ENCODE measurements around the gene UTRN. TPM values are rescaled to one million over a fixed set of nuclear protein-coding genes. Genes with fewer than 3 reads are reported as not detected.

The UTRN gene
- polyA plus RNA-seq, 1 donor: 50.8 TPM

DNA sequence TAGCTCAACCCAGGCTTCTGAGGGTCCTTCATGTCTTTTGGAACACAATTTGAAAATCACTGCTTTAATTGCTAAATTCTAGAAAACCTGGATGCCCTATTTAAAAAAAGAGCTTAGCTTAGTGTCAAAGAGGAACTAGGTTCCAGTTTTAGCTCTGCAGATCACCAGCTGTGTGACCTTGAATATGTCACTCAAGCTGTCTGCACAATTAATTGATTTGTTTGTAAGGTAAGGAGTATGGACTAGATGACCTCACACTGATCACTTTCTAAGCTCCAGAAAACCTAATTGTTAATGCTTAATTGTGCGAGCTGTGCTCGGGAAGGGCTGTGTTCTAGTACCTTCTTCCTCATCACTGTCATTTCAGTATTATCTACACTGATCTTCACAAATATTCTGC, 26.2 kb downstream of the UTRN start:
- Histone ChIP-seq H3K27ac (ENCODE audit: low read length) (no peak overlapping the region), H3K9me3 (ENCODE audit: control insufficient read depth, low read depth, low read length) (no peaks in the 10 kb centered on the region), H3K36me3 (ENCODE audit: control insufficient read depth, insufficient read depth, low read length) (peaks cover 10% of the 10 kb centered on the region), H3K27me3 (ENCODE audit: control insufficient read depth, insufficient read depth, low read length) (no peaks in the 10 kb centered on the region), H3K4me1 (ENCODE audit: control insufficient read depth, insufficient read depth, low read length) (peaks cover 6% of the 10 kb centered on the region), H3K4me3 (ENCODE audit: low read length) (no peak overlapping the region)
- WGBS (ENCODE audit: insufficient coverage, low lambda C conversion rate): 60% methylated on average over 1 of the region's 2 CpGs
- no peak for DNase-seq

DNA sequence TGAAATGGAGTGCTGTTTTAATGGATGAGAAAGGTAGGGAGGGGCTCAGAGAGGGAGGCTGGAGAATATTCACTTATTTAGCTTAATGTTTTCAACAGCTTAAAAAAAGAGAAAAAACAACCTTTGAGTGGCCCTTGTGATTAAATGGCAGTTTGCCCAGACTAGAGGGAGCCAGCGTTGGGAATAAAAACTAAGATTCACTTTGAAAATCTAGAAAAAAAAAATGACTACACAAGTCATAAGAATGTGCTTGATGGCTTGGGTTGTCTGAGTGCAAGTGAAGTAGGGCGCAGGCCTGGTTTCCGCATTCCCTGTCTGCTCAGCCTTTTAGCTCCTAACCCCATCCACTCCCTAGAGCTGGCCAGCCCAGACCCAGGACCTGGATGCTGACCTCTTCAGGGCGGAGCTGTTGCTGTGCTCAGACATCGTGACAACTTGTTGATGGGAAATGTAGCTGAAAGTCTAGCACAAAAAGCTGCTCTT, 28.9 kb downstream of the UTRN start:
- H3K27ac ChIP-seq (ENCODE audit: low read length): no peak overlapping the region
- H3K4me1 ChIP-seq (ENCODE audit: control insufficient read depth, insufficient read depth, low read length): peaks cover 9% of the 10 kb centered on the region
- no peaks in the 10 kb centered on the region for H3K27me3 ChIP-seq (ENCODE audit: control insufficient read depth, insufficient read depth, low read length)
- WGBS (ENCODE audit: insufficient coverage, low lambda C conversion rate): 67% methylated on average over 1 of the region's 5 CpGs
- DNase-seq: no peak
- H3K4me3 ChIP-seq (ENCODE audit: low read length): no peak overlapping the region
- peaks cover 7% of the 10 kb centered on the region for H3K36me3 ChIP-seq (ENCODE audit: control insufficient read depth, insufficient read depth, low read length)
- no peaks in the 10 kb centered on the region for H3K9me3 ChIP-seq (ENCODE audit: control insufficient read depth, low read depth, low read length)

DNA sequence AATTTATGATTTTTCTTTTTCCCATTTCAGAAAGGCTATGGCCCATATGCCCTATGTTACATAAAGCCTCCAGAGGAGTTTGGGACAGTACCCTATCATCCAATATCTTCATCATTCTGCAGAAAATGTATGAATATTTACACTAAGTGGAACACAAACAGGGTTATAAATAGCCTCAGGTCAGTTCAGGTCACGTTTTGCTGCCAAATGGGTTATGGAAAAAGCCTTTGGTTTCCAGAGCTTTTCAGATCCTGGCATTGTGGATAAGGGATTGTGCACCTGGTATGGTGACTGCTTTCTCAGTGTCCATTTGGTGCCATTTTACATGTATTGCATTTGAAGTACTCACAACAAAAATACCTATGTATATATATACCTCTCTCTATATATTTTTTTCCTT, 29.4 kb downstream of the UTRN start:
- WGBS (ENCODE audit: insufficient coverage, low lambda C conversion rate): no CpG with 5 or more reads among the region's 1 CpG
- Histone ChIP-seq H3K36me3 (ENCODE audit: control insufficient read depth, insufficient read depth, low read length) (peaks cover 1% of the 10 kb centered on the region), H3K4me3 (ENCODE audit: low read length) (no peak overlapping the region), H3K27me3 (ENCODE audit: control insufficient read depth, insufficient read depth, low read length) (no peaks in the 10 kb centered on the region), H3K9me3 (ENCODE audit: control insufficient read depth, low read depth, low read length) (no peaks in the 10 kb centered on the region), H3K4me1 (ENCODE audit: control insufficient read depth, insufficient read depth, low read length) (peaks cover 10% of the 10 kb centered on the region), H3K27ac (ENCODE audit: low read length) (no peak overlapping the region)
- no peak for DNase-seq

DNA sequence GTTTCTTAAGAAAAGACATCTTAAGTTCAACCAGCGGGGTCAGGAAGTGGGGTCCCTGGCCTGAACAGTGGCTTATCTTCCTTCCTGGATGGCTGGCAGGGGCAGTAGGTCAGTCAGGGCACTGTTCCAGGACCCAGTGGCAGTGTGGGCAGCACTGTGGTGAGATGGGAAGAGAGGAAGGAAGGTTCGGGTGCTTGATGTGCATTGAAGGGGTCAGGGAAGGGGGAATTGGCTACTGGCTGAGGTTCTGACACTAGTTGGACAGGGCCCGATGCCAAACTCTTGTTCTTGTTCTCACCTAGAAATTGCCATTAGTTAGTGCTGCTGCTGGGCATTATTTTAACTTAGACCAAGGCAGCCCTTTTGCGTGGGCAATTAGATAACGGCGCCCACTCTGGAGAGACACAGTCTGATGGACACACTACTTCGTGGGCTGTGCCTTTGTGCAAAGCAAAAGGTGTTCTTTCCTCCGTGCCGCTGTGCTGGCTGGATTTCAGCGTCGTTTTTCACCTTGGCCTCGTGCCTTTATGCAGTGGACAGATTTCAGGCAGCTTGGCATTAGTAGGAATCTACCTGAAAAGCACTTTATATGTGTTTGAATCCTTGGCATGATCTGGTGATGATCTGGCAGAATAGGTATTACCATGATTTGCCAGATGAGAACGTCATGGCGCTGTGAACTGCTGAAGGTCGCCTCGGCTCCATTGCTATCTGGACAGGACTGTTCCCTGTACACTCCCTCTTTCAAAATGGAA, 30.3 kb downstream of the UTRN start:
- 80% methylated on average over 1 of the region's 16 CpGs for WGBS (ENCODE audit: insufficient coverage, low lambda C conversion rate)
- peaks cover 15% of the 10 kb centered on the region for H3K4me1 ChIP-seq (ENCODE audit: control insufficient read depth, insufficient read depth, low read length)
- no peak overlapping the region for H3K27ac ChIP-seq (ENCODE audit: low read length)
- no peaks in the 10 kb centered on the region for H3K9me3 ChIP-seq (ENCODE audit: control insufficient read depth, low read depth, low read length)
- no peaks in the 10 kb centered on the region for H3K27me3 ChIP-seq (ENCODE audit: control insufficient read depth, insufficient read depth, low read length)
- H3K4me3 ChIP-seq (ENCODE audit: low read length): no peak overlapping the region
- DNase-seq: no peak
- H3K36me3 ChIP-seq (ENCODE audit: control insufficient read depth, insufficient read depth, low read length): no peaks in the 10 kb centered on the region

DNA sequence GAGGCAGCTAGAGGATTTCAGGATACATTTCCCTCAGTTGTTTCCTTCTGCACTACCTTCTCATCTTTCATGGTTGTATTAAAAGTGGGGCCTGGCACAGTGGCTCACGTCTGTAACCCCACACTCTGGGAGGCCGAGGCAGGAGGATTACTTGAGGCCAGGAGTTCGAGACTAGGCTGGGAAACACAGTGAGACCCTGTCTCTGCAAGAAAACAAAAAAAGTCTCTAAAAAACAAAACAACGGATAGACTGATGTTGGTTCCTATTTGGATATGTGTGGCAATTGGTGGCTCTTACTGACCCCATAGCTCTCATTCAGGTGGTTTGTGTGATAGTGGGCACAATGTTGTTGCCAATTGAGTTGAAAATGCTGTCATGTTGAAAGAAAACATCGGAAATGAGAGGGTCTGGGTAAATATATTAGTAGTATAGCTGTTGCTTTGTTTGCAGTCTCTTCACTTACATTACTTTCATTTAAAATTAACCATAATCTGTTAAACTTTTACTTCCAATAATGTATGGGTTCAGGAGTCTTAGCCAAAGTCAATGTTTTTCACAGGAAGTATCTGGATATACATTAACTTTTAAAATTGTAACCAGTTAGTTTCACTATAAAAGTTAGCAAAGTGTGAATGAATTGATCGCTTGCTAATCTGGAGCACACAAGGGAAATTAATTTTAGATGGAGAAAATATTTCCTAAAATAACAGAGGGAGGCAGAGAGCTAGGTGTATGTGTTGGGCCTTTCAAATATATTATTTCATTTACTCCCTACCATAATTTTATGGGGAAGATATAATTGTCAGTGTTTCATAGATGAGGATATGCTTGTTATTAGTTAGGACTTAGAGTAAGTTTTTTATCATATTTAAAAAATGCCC, 31.1 kb downstream of the UTRN start:
- peaks cover 15% of the 10 kb centered on the region for H3K4me1 ChIP-seq (ENCODE audit: control insufficient read depth, insufficient read depth, low read length)
- no peaks in the 10 kb centered on the region for H3K36me3 ChIP-seq (ENCODE audit: control insufficient read depth, insufficient read depth, low read length)
- no peak overlapping the region for H3K4me3 ChIP-seq (ENCODE audit: low read length)
- H3K27me3 ChIP-seq (ENCODE audit: control insufficient read depth, insufficient read depth, low read length): no peaks in the 10 kb centered on the region
- H3K27ac ChIP-seq (ENCODE audit: low read length): peak overlapping the region; percentile 60
- peak in 1 of 2 donors; percentile 40 for DNase-seq
- 0% methylated on average over 1 of the region's 6 CpGs for WGBS (ENCODE audit: insufficient coverage, low lambda C conversion rate)
- no peaks in the 10 kb centered on the region for H3K9me3 ChIP-seq (ENCODE audit: control insufficient read depth, low read depth, low read length)

DNA sequence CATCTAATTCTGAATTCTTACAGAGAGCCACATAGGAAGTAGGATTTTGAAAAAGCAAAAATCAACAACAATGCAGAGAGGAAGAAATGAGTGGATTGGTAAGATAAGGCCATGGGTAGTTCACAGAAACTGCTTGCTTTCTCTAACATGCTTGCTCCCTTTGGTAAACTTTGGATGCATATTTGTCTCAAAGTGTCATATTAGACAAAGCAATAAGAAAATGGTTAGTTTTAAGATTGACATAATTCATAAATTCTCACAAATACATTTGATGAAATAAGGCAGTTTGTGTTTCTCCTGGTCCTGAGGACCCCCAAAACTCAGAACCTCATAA, 31.7 kb downstream of the UTRN start:
- H3K27ac ChIP-seq (ENCODE audit: low read length): peak overlapping the region; percentile 60

DNA sequence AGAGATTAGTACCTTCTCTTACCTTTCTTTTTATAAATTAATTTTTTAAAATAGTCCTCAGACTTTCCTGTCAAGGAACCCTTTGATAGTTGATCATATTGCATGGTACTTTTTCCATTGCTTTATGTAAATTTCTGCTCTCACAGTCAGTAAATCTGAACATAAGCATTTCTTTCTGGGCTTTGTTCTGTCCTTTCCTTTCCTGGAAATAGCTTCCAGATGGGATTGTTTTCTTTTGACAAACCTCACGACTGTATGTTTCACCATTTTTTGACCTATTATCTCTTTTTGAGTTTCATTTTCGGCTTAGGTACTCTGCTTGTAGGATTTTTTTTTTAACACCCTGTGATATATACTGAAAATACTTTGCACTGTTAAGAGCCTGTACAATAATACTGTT, 32.6 kb downstream of the UTRN start:
- 53% methylated on average over 2 of the region's 2 CpGs for WGBS (ENCODE audit: insufficient coverage, low lambda C conversion rate)

More for the DNA sequence above, 31.7 kb downstream of the UTRN start:
- Histone ChIP-seq H3K36me3 (ENCODE audit: control insufficient read depth, insufficient read depth, low read length) (no peaks in the 10 kb centered on the region), H3K9me3 (ENCODE audit: control insufficient read depth, low read depth, low read length) (no peaks in the 10 kb centered on the region), H3K27me3 (ENCODE audit: control insufficient read depth, insufficient read depth, low read length) (no peaks in the 10 kb centered on the region), H3K4me1 (ENCODE audit: control insufficient read depth, insufficient read depth, low read length) (peaks cover 15% of the 10 kb centered on the region), H3K4me3 (ENCODE audit: low read length) (no peak overlapping the region)
- no peak for DNase-seq

DNA sequence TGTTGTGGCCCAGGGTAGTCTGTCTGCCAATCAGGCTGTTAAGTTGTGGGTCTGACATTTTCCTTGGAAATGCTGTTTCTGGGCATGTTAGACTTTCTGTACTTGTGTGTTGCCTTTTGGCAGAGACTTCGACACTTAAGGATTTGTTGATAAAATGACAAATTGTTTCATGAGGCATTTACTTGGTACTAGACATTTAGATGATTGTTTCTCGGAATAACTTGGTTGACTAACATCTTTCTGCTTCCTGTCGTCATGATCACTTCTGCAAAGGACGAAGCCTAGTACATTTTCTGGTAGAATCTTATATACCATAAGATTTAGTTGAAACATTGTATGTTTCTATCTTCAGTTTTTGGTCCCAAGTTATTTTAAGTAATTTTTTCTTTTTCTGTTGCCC, 34.1 kb downstream of the UTRN start:
- DNase-seq: no peak
- Histone ChIP-seq H3K9me3 (ENCODE audit: control insufficient read depth, low read depth, low read length) (no peaks in the 10 kb centered on the region), H3K36me3 (ENCODE audit: control insufficient read depth, insufficient read depth, low read length) (no peaks in the 10 kb centered on the region), H3K27ac (ENCODE audit: low read length) (no peak overlapping the region), H3K4me1 (ENCODE audit: control insufficient read depth, insufficient read depth, low read length) (peaks cover 15% of the 10 kb centered on the region), H3K4me3 (ENCODE audit: low read length) (no peak overlapping the region), H3K27me3 (ENCODE audit: control insufficient read depth, insufficient read depth, low read length) (no peaks in the 10 kb centered on the region)
- WGBS (ENCODE audit: insufficient coverage, low lambda C conversion rate): 69% methylated on average over 3 of the region's 4 CpGs

More for the DNA sequence above, 32.6 kb downstream of the UTRN start:
- H3K4me3 ChIP-seq (ENCODE audit: low read length): no peak overlapping the region
- H3K27me3 ChIP-seq (ENCODE audit: control insufficient read depth, insufficient read depth, low read length): no peaks in the 10 kb centered on the region
- peaks cover 15% of the 10 kb centered on the region for H3K4me1 ChIP-seq (ENCODE audit: control insufficient read depth, insufficient read depth, low read length)
- DNase-seq: no peak
- H3K27ac ChIP-seq (ENCODE audit: low read length): no peak overlapping the region
- no peaks in the 10 kb centered on the region for H3K9me3 ChIP-seq (ENCODE audit: control insufficient read depth, low read depth, low read length)
- H3K36me3 ChIP-seq (ENCODE audit: control insufficient read depth, insufficient read depth, low read length): no peaks in the 10 kb centered on the region

DNA sequence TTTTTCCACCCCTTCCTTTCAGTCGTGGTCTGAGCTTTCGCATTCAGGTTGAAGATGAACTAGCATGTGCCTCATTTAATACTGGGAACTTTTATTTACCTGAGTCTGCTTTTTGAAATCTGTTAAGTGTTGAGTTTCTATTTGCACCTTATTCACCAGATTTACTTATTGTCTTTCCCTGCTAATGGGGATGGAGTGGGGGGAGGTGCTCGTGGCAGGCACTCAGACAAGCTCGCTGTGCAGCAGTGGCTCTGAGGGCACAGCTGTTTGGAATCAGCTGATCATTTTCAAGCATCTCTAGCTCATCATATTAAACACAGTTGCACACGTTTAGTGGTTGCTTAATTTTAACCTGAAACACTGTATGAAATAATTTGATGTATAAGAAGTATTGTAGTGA, 35.6 kb downstream of the UTRN start:
- Histone ChIP-seq H3K9me3 (ENCODE audit: control insufficient read depth, low read depth, low read length) (no peaks in the 10 kb centered on the region), H3K27me3 (ENCODE audit: control insufficient read depth, insufficient read depth, low read length) (no peaks in the 10 kb centered on the region), H3K36me3 (ENCODE audit: control insufficient read depth, insufficient read depth, low read length) (no peaks in the 10 kb centered on the region), H3K27ac (ENCODE audit: low read length) (peak overlapping the region; percentile 9), H3K4me1 (ENCODE audit: control insufficient read depth, insufficient read depth, low read length) (peaks cover 14% of the 10 kb centered on the region), H3K4me3 (ENCODE audit: low read length) (no peak overlapping the region)
- 0% methylated on average over 1 of the region's 5 CpGs for WGBS (ENCODE audit: insufficient coverage, low lambda C conversion rate)
- DNase-seq: no peak

DNA sequence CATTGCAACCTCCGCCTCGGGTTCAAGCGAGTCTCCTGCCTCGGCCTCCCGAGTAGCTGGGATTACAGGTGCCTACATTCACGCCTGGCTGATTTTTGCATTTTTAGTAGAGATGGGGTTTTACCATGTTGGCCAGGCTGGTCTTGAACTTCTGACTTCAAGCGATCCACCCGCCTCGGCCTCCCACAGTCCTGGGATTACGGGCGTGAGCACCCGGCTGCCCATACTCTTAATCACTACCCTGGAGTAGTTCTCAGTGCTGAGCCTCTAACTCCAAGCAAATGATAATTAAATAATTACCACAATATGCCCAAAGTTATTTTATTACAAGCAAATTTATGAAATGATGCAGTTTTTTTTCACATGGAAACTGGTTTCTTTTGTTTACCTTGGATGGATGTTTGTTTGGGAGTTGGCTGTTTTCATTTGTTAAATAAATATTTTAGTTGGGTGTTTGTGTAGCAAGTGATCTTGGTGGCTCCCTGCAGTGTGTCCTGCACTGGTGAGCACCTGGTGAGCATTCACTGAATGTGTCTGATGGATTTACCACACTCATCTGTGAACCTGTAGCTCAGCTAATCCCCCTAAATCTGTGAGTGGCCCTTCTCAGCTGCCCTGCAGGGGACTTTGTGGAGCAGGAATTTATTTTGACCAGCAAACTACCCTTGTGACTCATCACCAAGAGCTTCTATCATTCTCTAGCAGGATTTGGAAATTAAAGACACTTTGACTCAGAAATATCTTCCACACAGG, 36.9 kb downstream of the UTRN start:
- no peaks in the 10 kb centered on the region for H3K36me3 ChIP-seq (ENCODE audit: control insufficient read depth, insufficient read depth, low read length)
- H3K4me1 ChIP-seq (ENCODE audit: control insufficient read depth, insufficient read depth, low read length): peaks cover 8% of the 10 kb centered on the region
- H3K27me3 ChIP-seq (ENCODE audit: control insufficient read depth, insufficient read depth, low read length): no peaks in the 10 kb centered on the region
- no peak overlapping the region for H3K27ac ChIP-seq (ENCODE audit: low read length)
- H3K4me3 ChIP-seq (ENCODE audit: low read length): no peak overlapping the region
- DNase-seq: no peak
- WGBS (ENCODE audit: insufficient coverage, low lambda C conversion rate): no CpG with 5 or more reads among the region's 12 CpGs
- no peaks in the 10 kb centered on the region for H3K9me3 ChIP-seq (ENCODE audit: control insufficient read depth, low read depth, low read length)

Data from large intestine (tissue), 3 donors.